Tibial artery (tissue), 4 donors: ENCODE results near the gene CAMKMT.

Experiments used
- DNase-seq, 2 donors: peaks; one replicate each; pipeline ENCODE4 v3.0.0-alpha.2; 2019
- H3K27ac ChIP-seq, 2 donors: fragments of 200-600 bp; sonication (generic) in 1 of 2; 1 replicate in 1 of 2; 2 replicates in 1 of 2; pipeline ENCODE4 v1.5.1; 2018 to 2019; ENCODE audit warnings: mild to moderate bottlenecking in 1 of 2
- H3K27me3 ChIP-seq, 2 donors: fragments of 200-600 bp; sonication (generic) in 1 of 2; one replicate each; pipeline versions ENCODE4 v1.5.1 to v1.6.0; 2016 to 2019
- H3K36me3 ChIP-seq, 3 donors: fragments of 200-600 bp; sonication (generic) in 2 of 3; one replicate each; pipeline ENCODE4 v1.5.1; 2016 to 2019; ENCODE audit warnings: mild to moderate bottlenecking in 2 of 3
- H3K4me1 ChIP-seq, 4 donors: fragments of 200-600 bp; sonication (generic) in 2 of 4; 1 replicate in 3 of 4; 2 replicates in 1 of 4; pipeline ENCODE4 v1.5.1; 2016 to 2019
- H3K4me3 ChIP-seq, 2 donors: fragments of 200-600 bp; sonication (generic) in 1 of 2; 1 replicate in 1 of 2; 2 replicates in 1 of 2; pipeline ENCODE4 v1.5.1; 2018 to 2019; ENCODE audit warnings: mild to moderate bottlenecking in 2 of 2
- H3K9me3 ChIP-seq, 3 donors: fragments of 200-600 bp; sonication (generic) in 1 of 3; one replicate each; pipeline ENCODE4 v1.5.1; 2016 to 2019
- CTCF ChIP-seq, 2 experiments: fragments of 200-600 bp in 1 of 2; fragments of 450-650 bp in 1 of 2; IDR thresholded peaks; one replicate each; pipeline ENCODE4 v1.5.1; 2017 to 2019; ENCODE audit warnings: antibody characterized with exemption in 2 of 2, mild to moderate bottlenecking in 1 of 2, moderate library complexity in 1 of 2
- intact Hi-C: fragments of 100-400 bp; cut with DNase I; formaldehyde crosslinking; loops from one replicate; pipeline ENCODE4 v1.15.0; 2023; ENCODE audit warnings: low total_unique reads

CAMKMT gene

GRCh38 chr2:44777036-44777435, 415.3 kb downstream of the CAMKMT start:
- H3K36me3 ChIP-seq: peaks cover 0 to 7% (median 0%) of the 10 kb centered on the region in 3 donors
- intact Hi-C loops: no loop called here
- H3K9me3 ChIP-seq: peaks cover 0 to 9% (median 4%) of the 10 kb centered on the region in 3 donors
- TF ChIP-seq CTCF (IDR thresholded peaks at IDR 0.05): no peak
- no peaks in the 10 kb centered on the region for H3K27me3 ChIP-seq
- H3K4me1 ChIP-seq: no peaks in the 10 kb centered on the region
- H3K4me3 ChIP-seq: no peak overlapping the region
- DNase-seq: no peak
- H3K27ac ChIP-seq: no peak overlapping the region

GRCh38 chr2:44777537-44777936, 415.8 kb downstream of the CAMKMT start:
- Histone ChIP-seq H3K27me3 (no peaks in the 10 kb centered on the region), H3K36me3 (peaks cover 0 to 7% (median 0%) of the 10 kb centered on the region in 3 donors), H3K4me1 (no peaks in the 10 kb centered on the region), H3K4me3 (no peak overlapping the region), H3K9me3 (peaks cover 0 to 9% (median 8%) of the 10 kb centered on the region in 3 donors), H3K27ac (no peak overlapping the region)
- intact Hi-C loops: no loop called here
- DNase-seq: no peak
- TF ChIP-seq CTCF (IDR thresholded peaks at IDR 0.05): no peak

- Histone ChIP-seq H3K4me1 (no peaks in the 10 kb centered on the region), H3K27ac (no peak overlapping the region), H3K9me3 (peaks cover 0 to 9% (median 8%) of the 10 kb centered on the region in 3 donors), H3K36me3 (peaks cover 0 to 7% (median 0%) of the 10 kb centered on the region in 3 donors), H3K27me3 (no peaks in the 10 kb centered on the region), H3K4me3 (no peak overlapping the region)
- intact Hi-C loops: no loop called here
- no peak for DNase-seq
- no peak for TF ChIP-seq CTCF (IDR thresholded peaks at IDR 0.05)
These were observed 416.5 kb downstream of the CAMKMT start for GRCh38 chr2:44778221-44778654.

GRCh38 chr2:44778671-44779476, 417.1 kb downstream of the CAMKMT start:
- no peaks in the 10 kb centered on the region for H3K27me3 ChIP-seq
- intact Hi-C loops: no loop called here
- H3K4me3 ChIP-seq: no peak overlapping the region
- peaks cover 0 to 7% (median 0%) of the 10 kb centered on the region in 3 donors for H3K36me3 ChIP-seq
- no peak overlapping the region for H3K27ac ChIP-seq
- TF ChIP-seq CTCF (IDR thresholded peaks at IDR 0.05): no peak
- no peak for DNase-seq
- no peaks in the 10 kb centered on the region for H3K4me1 ChIP-seq
- H3K9me3 ChIP-seq: peaks cover 0 to 9% (median 8%) of the 10 kb centered on the region in 3 donors

- Histone ChIP-seq H3K9me3 (peaks cover 0 to 9% (median 8%) of the 10 kb centered on the region in 3 donors), H3K4me3 (no peak overlapping the region), H3K36me3 (peaks cover 0 to 7% (median 0%) of the 10 kb centered on the region in 3 donors), H3K4me1 (no peaks in the 10 kb centered on the region), H3K27me3 (no peaks in the 10 kb centered on the region), H3K27ac (no peak overlapping the region)
- no peak for TF ChIP-seq CTCF (IDR thresholded peaks at IDR 0.05)
- intact Hi-C loops: no loop called here
- DNase-seq: no peak
These were observed 418.0 kb downstream of the CAMKMT start for GRCh38 chr2:44779793-44780192.
